SK-N-SH (cell line): ENCODE results near the gene CACNA1H. TPM values are rescaled to one million over a fixed set of nuclear protein-coding genes. Genes with fewer than 3 reads are reported as not detected.

Experiments
- CTCF ChIA-PET: fragments of 300-600, 350-600 bp; formaldehyde crosslinking; extraction: SDS; loops from one replicate; lab custom pipeline; 2021; lab: Yijun Ruan, JAX
- POLR2A ChIA-PET: fragments of 350-600 bp; sonication (Branson Sonifier 250); formaldehyde crosslinking; extraction: SDS; loops from one replicate; lab custom pipeline; 2020; ENCODE audit warnings: antibody characterized with exemption, inconsistent platforms; lab: Yijun Ruan, JAX
- DNase-seq: peaks from one replicate; pipeline ENCODE4 v3.0.0; 2012
- H2AFZ ChIP-seq: fragments of 200-600 bp; sonication (generic); 2 replicates; pipeline ENCODE4 v1.8.1; 2016; ENCODE audit warnings: antibody characterized with exemption, mild to moderate bottlenecking, low read depth
- H3F3A ChIP-seq: fragments of 200-600 bp; sonication (generic); replicated peaks from 2 replicates; pipeline ENCODE3; 2016; ENCODE audit warnings: antibody characterized with exemption, mild to moderate bottlenecking; ENCODE audit not compliant: insufficient read depth
- H3K27ac ChIP-seq, 2 experiments: fragments of 200-500 bp in 1 of 2; fragments of 200-600 bp in 1 of 2; sonication (Bioruptor generic) in 1 of 2; sonication (generic), shearing (Covaris generic) in 1 of 2; 2 replicates each; pipeline versions ENCODE4 v1.5.1 to v1.6.1; 2014 to 2016; ENCODE audit warnings: low read depth in 2 of 2, inconsistent platforms in 1 of 2, low read length in 1 of 2, mild to moderate bottlenecking in 1 of 2, mixed read lengths in 1 of 2
- H3K27me3 ChIP-seq: fragments of 200-600 bp; sonication (generic), shearing (Covaris generic); 2 replicates; pipeline ENCODE4 v1.6.1; 2016; ENCODE audit warnings: mixed run types; ENCODE audit not compliant: insufficient read depth
- H3K36me3 ChIP-seq, 2 experiments: fragments of 200-500 bp in 1 of 2; fragments of 200-600 bp in 1 of 2; sonication (Bioruptor generic) in 1 of 2; sonication (generic) in 1 of 2; replicated peaks in 1 of 2; 2 replicates each; pipeline versions ENCODE3 to v1.5.1; 2014 to 2016; ENCODE audit warnings: low read length in 1 of 2, mild to moderate bottlenecking in 1 of 2; ENCODE audit not compliant: insufficient read depth in 2 of 2, control insufficient read depth in 1 of 2
- H3K4me1 ChIP-seq, 2 experiments: fragments of 200-500 bp in 1 of 2; fragments of 200-600 bp in 1 of 2; sonication (Bioruptor generic) in 1 of 2; sonication (generic), shearing (Covaris generic) in 1 of 2; 2 replicates each; pipeline versions ENCODE4 v1.5.1 to v1.6.1; 2014 to 2016; ENCODE audit warnings: low read depth in 1 of 2, low read length in 1 of 2, mixed run types in 1 of 2; ENCODE audit not compliant: insufficient read depth in 2 of 2, control insufficient read depth in 1 of 2
- H3K4me2 ChIP-seq: fragments of 200-600 bp; sonication (generic), shearing (Covaris generic); 2 replicates; pipeline ENCODE4 v1.6.1; 2017; ENCODE audit warnings: mixed run types
- H3K4me3 ChIP-seq, 2 experiments: fragments of 200-500 bp in 1 of 2; fragments of 200-600 bp in 1 of 2; sonication (Bioruptor generic) in 1 of 2; sonication (generic), shearing (Covaris generic) in 1 of 2; 2 replicates each; pipeline versions ENCODE4 v1.5.1 to v1.8.1; 2014 to 2016; ENCODE audit warnings: low read depth in 2 of 2, inconsistent platforms in 1 of 2, low read length in 1 of 2, mild to moderate bottlenecking in 1 of 2, mixed read lengths in 1 of 2, moderate library complexity in 1 of 2
- H3K79me2 ChIP-seq: fragments of 200-600 bp; sonication (generic); 2 replicates; pipeline ENCODE4 v1.8.1; 2017; ENCODE audit warnings: mild to moderate bottlenecking; ENCODE audit not compliant: insufficient read depth
- H3K9ac ChIP-seq: fragments of 200-600 bp; sonication (generic); 2 replicates; pipeline ENCODE4 v1.6.1; 2017; ENCODE audit warnings: mixed run types
- H3K9me2 ChIP-seq: fragments of 200-600 bp; sonication (generic); 2 replicates; pipeline ENCODE4 v1.6.1; 2017; ENCODE audit warnings: mixed run types
- H3K9me3 ChIP-seq: fragments of 200-600 bp; sonication (generic); 2 replicates; pipeline ENCODE4 v1.6.1; 2017; ENCODE audit warnings: mixed run types, mild to moderate bottlenecking, moderate library complexity
- H4K20me1 ChIP-seq: fragments of 200-600 bp; sonication (generic); 2 replicates; pipeline ENCODE4 v1.6.1; 2017; ENCODE audit warnings: mild to moderate bottlenecking, mixed run types; ENCODE audit not compliant: insufficient read depth
- CHD2 ChIP-seq: fragments of 150-350 bp; IDR thresholded peaks from 2 replicates; pipeline ENCODE4 v1.6.1; 2018; ENCODE audit warnings: low read length; ENCODE audit not compliant: partially characterized antibody
- ELF1 ChIP-seq: IDR thresholded peaks from 2 replicates; pipeline ENCODE4 v1.4.0; 2012
- EP300 ChIP-seq, 2 experiments: IDR thresholded peaks; 2 replicates each; pipeline versions ENCODE4 v1.4.0 to v1.6.1; 2012; ENCODE audit warnings: borderline replicate concordance in 1 of 2, low read depth in 1 of 2, low read length in 1 of 2
- EZH2phosphoT487 ChIP-seq: fragments of 200-600 bp; sonication (generic); IDR thresholded peaks from 2 replicates; pipeline ENCODE4 v1.6.1; 2017; ENCODE audit warnings: low read depth, mixed run types, mild to moderate bottlenecking, antibody characterized with exemption, moderate library complexity, borderline replicate concordance
- GABPA ChIP-seq: IDR thresholded peaks from 2 replicates; pipeline ENCODE4 v1.4.0; 2012; ENCODE audit warnings: low read depth, mild to moderate bottlenecking
- JUND ChIP-seq: IDR thresholded peaks from 2 replicates; pipeline ENCODE4 v1.4.0; 2012
- MXI1 ChIP-seq: IDR thresholded peaks from 2 replicates; pipeline ENCODE4 v1.6.1; 2012; ENCODE audit warnings: mild to moderate bottlenecking, low read depth, low read length, improper control_type of control experiment
- NRF1 ChIP-seq: IDR thresholded peaks from 2 replicates; pipeline ENCODE4 v1.6.1; 2012; ENCODE audit warnings: low read depth, mild to moderate bottlenecking, low read length
- RCOR1 ChIP-seq: fragments of 150-350 bp; IDR thresholded peaks from 2 replicates; pipeline ENCODE4 v1.6.1; 2017; ENCODE audit warnings: antibody characterized with exemption, low read length
- RFX5 ChIP-seq: IDR thresholded peaks from 2 replicates; pipeline ENCODE4 v1.6.1; 2012; ENCODE audit warnings: mild to moderate bottlenecking, improper control_type of control experiment, low read length
- RXRA ChIP-seq: IDR thresholded peaks from 2 replicates; pipeline ENCODE4 v1.4.0; 2012; ENCODE audit warnings: low read depth, mild to moderate bottlenecking, borderline replicate concordance
- TAF1 ChIP-seq: IDR thresholded peaks from 2 replicates; pipeline ENCODE4 v1.6.1; 2012; ENCODE audit warnings: low read depth, mild to moderate bottlenecking, low read length, moderate library complexity, borderline replicate concordance
- TEAD4 ChIP-seq: IDR thresholded peaks from 2 replicates; pipeline ENCODE4 v1.4.0; 2012; ENCODE audit warnings: mild to moderate bottlenecking, borderline replicate concordance; ENCODE audit not compliant: insufficient read depth
- ZBTB33 ChIP-seq: IDR thresholded peaks from 2 replicates; pipeline ENCODE4 v1.4.0; 2012; ENCODE audit warnings: low read depth, borderline replicate concordance
- WGBS: methylation state at CpG from one replicate; pipeline ENCODE4 v1.1.6; 2017; ENCODE audit warnings: low lambda C conversion rate; 5-methylcytosine and 5-hydroxymethylcytosine counted together
- polyA plus RNA-seq, 3 experiments: library from polyadenylated mRNA; depleted of rRNA; stranded (reverse); fragments of >200 nt; gene quantifications; 2 replicates each; pipeline ENCODE4 v1.2.3, GENCODE V29; 2012
- TF ChIP-seq, protein P1 (sequence below): IDR thresholded peaks from 2 replicates; pipeline ENCODE4 v1.6.1; 2012; ENCODE audit warnings: mild to moderate bottlenecking, low read depth, low read length, moderate library complexity
- TF ChIP-seq, protein P2 (sequence below): IDR thresholded peaks from 2 replicates; pipeline ENCODE4 v1.4.0; 2012; ENCODE audit warnings: low read depth, borderline replicate concordance

CACNA1H gene
- polyA plus RNA-seq, 1 of the 3 experiments (the other 2 are of a cell fraction), result not detected

DNA sequence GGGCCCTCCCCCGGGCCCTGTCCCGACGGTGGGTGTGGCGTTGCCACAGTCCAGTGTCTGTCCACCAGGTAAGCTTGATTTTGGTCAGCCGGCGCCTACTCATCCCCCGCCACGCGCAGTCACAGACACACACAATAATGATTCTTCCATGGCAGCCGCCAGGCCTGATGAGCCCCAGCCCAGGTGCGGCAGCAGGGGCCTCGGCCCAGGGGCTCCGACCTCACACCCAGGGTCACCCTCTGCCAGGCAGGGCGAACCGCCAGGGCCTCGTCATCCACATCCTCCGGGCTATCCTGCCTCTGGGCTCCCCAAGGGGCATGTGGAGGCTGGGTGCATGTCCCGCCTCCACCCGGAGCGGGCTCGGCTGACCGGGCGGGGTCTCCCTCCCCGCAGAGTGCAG, 64.6 kb downstream of the CACNA1H start:
- H3K4me2 ChIP-seq, result no peak overlapping the region

More for the DNA sequence above, 64.6 kb downstream of the CACNA1H start:
- Histone ChIP-seq H3K79me2 (no peaks in the 10 kb centered on the region), H2AFZ (no peak overlapping the region), H3K4me3 (no peak overlapping the region), H3K27me3 (peaks cover 97% of the 10 kb centered on the region), H3K9ac (no peak overlapping the region), H3K27ac (no peak overlapping the region), H3K9me2 (no peaks in the 10 kb centered on the region), H3K36me3 (no peaks in the 10 kb centered on the region), H4K20me1 (0 out of 2 replicates have a peak, but pooled peaks cover 3% of the 10 kb centered on the region), H3K4me1 (no peaks in the 10 kb centered on the region), H3K9me3 (no peaks in the 10 kb centered on the region), H3F3A (no peaks in the 10 kb centered on the region)
- ChIA-PET CTCF (interaction anchor here (0.8 to 1.9 kb wide), 3 partner anchors 8 to 162 kb away, joined by 3 to 5 read pairs (median 4); no protein-coding TSS in a partner anchor), POLR2A (no interaction called here)
- DNase-seq, result no peak
- WGBS, result 0% methylated on average over 1 of the region's 24 CpGs
- TF ChIP-seq EZH2phosphoT487, result no peak
- TF ChIP-seq RFX5, result no peak
- TF ChIP-seq TEAD4, result no peak
- no peak for TF ChIP-seq ELF1
- TF ChIP-seq EP300 (IDR thresholded peaks at IDR 0.05; ENCODE audit: borderline replicate concordance in 1 of 2, low read depth in 1 of 2, low read length in 1 of 2), result no peak
- TF ChIP-seq RXRA, result no peak
- no peak for TF ChIP-seq GABPA
- no peak for TF ChIP-seq TAF1
- TF ChIP-seq, protein P1, sequence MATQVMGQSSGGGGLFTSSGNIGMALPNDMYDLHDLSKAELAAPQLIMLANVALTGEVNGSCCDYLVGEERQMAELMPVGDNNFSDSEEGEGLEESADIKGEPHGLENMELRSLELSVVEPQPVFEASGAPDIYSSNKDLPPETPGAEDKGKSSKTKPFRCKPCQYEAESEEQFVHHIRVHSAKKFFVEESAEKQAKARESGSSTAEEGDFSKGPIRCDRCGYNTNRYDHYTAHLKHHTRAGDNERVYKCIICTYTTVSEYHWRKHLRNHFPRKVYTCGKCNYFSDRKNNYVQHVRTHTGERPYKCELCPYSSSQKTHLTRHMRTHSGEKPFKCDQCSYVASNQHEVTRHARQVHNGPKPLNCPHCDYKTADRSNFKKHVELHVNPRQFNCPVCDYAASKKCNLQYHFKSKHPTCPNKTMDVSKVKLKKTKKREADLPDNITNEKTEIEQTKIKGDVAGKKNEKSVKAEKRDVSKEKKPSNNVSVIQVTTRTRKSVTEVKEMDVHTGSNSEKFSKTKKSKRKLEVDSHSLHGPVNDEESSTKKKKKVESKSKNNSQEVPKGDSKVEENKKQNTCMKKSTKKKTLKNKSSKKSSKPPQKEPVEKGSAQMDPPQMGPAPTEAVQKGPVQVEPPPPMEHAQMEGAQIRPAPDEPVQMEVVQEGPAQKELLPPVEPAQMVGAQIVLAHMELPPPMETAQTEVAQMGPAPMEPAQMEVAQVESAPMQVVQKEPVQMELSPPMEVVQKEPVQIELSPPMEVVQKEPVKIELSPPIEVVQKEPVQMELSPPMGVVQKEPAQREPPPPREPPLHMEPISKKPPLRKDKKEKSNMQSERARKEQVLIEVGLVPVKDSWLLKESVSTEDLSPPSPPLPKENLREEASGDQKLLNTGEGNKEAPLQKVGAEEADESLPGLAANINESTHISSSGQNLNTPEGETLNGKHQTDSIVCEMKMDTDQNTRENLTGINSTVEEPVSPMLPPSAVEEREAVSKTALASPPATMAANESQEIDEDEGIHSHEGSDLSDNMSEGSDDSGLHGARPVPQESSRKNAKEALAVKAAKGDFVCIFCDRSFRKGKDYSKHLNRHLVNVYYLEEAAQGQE, result no peak
- TF ChIP-seq MXI1, result no peak
- TF ChIP-seq JUND, result no peak
- TF ChIP-seq, protein P2, sequence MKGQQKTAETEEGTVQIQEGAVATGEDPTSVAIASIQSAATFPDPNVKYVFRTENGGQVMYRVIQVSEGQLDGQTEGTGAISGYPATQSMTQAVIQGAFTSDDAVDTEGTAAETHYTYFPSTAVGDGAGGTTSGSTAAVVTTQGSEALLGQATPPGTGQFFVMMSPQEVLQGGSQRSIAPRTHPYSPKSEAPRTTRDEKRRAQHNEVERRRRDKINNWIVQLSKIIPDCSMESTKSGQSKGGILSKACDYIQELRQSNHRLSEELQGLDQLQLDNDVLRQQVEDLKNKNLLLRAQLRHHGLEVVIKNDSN, result no peak
- no peak for TF ChIP-seq NRF1
- no peak for TF ChIP-seq RCOR1
- TF ChIP-seq CHD2, result no peak
- no peak for TF ChIP-seq ZBTB33
